ENCODE measurements around the gene COPS7A.
"Not testable (repeated sequence)": the region's sequence is repeated elsewhere in the genome, so short reads cannot be mapped to it uniquely, and the experiment has no call there.

Gene COPS7A

GRCh38 chr12:6696690-6697583 is 26.9 kb upstream of the COPS7A start:
- Histone ChIP-seq H3K9me3 (ENCODE audit: control insufficient read depth, low read length) (no peaks in the 10 kb centered on the region), H3K9ac (ENCODE audit: low read length) (no peak overlapping the region), H3K27me3 (ENCODE audit: control insufficient read depth, insufficient read depth, low read length) (peaks cover 46% of the 10 kb centered on the region), H3K4me3 (ENCODE audit: low read length) (no peak overlapping the region), H3K36me3 (ENCODE audit: control insufficient read depth, insufficient read depth, low read length) (no peaks in the 10 kb centered on the region), H3K4me1 (ENCODE audit: control insufficient read depth, insufficient read depth, low read length) (peaks cover 4% of the 10 kb centered on the region)

- H3K4me1 ChIP-seq (ENCODE audit: control insufficient read depth, insufficient read depth, low read length), result peaks cover 4% of the 10 kb centered on the region
- no peak overlapping the region for H3K4me3 ChIP-seq (ENCODE audit: low read length)
- H3K9ac ChIP-seq (ENCODE audit: low read length), result no peak overlapping the region
- no peaks in the 10 kb centered on the region for H3K9me3 ChIP-seq (ENCODE audit: control insufficient read depth, low read length)
- no peaks in the 10 kb centered on the region for H3K36me3 ChIP-seq (ENCODE audit: control insufficient read depth, insufficient read depth, low read length)
- peaks cover 50% of the 10 kb centered on the region for H3K27me3 ChIP-seq (ENCODE audit: control insufficient read depth, insufficient read depth, low read length)
Measured at GRCh38 chr12:6697584-6698351, 26.1 kb upstream of the COPS7A start.

DNA sequence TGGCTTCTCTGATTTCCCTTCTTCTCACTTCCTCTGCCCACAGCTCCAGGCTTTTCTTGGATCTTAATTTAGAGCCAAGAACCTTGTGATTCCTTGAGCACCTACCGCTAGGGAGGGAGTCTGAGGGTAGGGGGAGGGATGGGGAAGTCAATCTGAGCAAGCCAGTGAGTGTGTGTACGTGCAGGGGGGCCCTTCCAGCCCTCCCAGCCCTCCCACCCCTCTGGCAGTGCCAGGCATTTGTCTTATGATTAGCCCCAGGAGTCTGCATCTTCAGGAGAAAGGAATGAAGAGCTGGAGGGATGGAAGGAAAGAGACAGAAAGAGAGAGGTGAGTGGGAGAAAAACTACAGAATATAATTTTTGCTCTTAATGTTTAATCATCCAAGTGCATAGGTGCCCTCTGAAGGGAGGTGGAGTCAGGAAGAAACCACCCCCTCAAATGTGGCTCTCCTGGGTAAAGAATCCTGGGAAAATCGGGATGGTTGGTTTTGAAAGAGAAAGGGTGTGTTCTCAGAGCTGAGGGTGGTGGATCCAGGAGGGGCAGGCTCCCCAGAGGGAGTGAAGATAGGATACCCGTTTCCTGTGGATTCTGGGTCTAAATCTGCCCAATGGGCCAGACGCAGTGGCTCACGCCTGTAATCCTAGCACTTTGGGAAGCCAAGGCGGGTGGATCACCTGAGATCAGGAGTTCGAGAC is 25.3 kb upstream of the COPS7A start:
- H3K9ac ChIP-seq (ENCODE audit: low read length), result no peak overlapping the region
- H3K27me3 ChIP-seq (ENCODE audit: control insufficient read depth, insufficient read depth, low read length), result peaks cover 56% of the 10 kb centered on the region
- no peaks in the 10 kb centered on the region for H3K9me3 ChIP-seq (ENCODE audit: control insufficient read depth, low read length)
- H3K36me3 ChIP-seq (ENCODE audit: control insufficient read depth, insufficient read depth, low read length), result no peaks in the 10 kb centered on the region
- H3K4me1 ChIP-seq (ENCODE audit: control insufficient read depth, insufficient read depth, low read length), result peaks cover 4% of the 10 kb centered on the region
- no peak overlapping the region for H3K4me3 ChIP-seq (ENCODE audit: low read length)

DNA sequence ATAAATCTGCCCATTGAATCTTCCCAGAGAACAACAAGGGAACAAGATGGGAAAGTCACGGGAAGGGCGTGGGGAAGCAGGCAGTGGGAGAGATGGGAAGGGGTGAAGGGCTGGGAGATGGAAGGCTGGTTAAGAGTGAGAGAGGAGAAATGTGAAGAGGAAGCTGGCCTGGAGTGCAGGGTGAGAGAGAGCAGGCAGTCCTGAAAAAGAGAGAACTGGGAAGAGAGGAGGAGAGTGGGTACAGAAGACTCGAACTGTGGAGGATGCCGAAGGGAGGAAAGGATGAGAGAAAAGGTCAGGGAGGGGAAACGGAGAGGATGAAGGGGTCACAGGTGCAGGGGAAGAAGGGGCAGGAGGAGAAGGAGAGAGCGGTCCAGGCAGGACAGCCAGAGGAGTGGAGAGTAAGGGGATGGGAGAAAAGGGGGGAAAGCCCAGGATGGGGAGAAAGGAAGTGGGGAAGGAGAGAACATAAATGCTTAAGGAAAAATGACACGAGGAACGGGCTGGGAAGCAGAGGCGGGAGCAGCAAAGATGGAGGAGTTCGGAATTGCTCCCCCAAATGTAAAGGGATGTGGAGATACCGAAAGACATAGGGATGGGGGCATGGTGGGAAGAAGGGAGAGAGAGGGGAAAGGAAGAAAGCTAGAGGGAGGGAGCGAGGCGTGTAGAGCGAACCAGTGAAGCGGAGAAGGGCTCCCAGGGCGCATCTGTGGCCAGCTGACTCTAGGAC is 24.4 kb upstream of the COPS7A start:
- Histone ChIP-seq H3K9ac (ENCODE audit: low read length) (no peak overlapping the region), H3K4me3 (ENCODE audit: low read length) (no peak overlapping the region), H3K27me3 (ENCODE audit: control insufficient read depth, insufficient read depth, low read length) (peaks cover 59% of the 10 kb centered on the region), H3K4me1 (ENCODE audit: control insufficient read depth, insufficient read depth, low read length) (peaks cover 4% of the 10 kb centered on the region), H3K36me3 (ENCODE audit: control insufficient read depth, insufficient read depth, low read length) (no peaks in the 10 kb centered on the region), H3K9me3 (ENCODE audit: control insufficient read depth, low read length) (no peaks in the 10 kb centered on the region)

DNA sequence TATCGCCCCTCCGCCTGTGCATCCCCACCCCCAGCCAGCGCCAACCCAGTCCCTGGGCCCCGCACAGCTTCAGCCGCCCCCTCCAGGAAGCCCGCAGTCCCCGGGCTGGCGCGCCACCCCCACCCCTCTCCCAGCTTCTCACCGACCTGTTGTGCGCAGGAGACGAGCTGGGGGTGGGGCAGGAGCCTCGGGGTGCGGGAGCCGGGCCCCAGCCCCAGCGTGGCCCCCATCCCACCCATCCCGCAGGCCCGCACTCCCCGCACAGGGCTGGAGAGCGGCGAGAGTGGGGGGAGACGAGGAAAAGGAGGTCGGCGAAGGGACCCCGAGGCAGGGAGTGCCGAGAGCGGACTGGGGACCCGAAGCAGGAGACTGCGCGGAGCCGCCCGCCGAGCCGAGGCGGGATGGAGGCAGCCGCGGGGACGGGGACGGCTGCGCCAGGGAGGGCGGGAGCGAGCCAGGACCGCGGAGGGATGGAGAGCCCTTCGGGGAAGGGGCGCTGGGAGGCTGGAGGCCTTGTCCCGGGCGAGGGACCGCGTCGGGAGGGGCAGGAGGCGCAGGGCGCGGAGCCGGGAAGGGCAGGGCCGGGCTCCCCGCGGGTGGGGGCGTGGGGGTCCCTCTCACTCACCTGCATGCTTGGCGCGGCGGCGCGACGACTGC is 23.7 kb upstream of the COPS7A start:
- Histone ChIP-seq H3K9me3 (ENCODE audit: control insufficient read depth, low read length) (no peaks in the 10 kb centered on the region), H3K27me3 (ENCODE audit: control insufficient read depth, insufficient read depth, low read length) (peaks cover 64% of the 10 kb centered on the region), H3K4me1 (ENCODE audit: control insufficient read depth, insufficient read depth, low read length) (peaks cover 4% of the 10 kb centered on the region), H3K4me3 (ENCODE audit: low read length) (no peak overlapping the region), H3K9ac (ENCODE audit: low read length) (no peak overlapping the region), H3K36me3 (ENCODE audit: control insufficient read depth, insufficient read depth, low read length) (no peaks in the 10 kb centered on the region)

DNA sequence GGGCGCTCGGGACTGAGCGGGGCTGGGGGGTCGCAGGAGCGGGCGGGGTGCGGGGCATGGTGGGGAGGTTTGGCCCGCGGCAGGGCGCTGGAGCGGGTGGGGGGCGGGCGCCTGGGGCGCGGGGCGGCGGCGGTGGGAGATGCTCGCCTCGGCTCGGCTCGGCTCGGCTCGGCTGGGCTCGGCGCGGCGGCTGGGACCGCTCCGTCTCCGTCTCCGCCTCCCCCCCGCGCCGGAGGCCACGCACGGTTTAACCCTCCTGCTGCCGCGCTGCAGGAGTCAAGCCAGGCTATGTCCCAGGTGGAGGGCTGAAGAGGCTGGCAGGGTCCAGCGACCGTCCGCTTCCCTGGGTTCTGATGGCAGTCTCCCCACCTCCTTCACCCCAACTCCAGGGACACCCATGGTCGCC is 23.2 kb upstream of the COPS7A start, which contains the start of gene PIANP:
Gene PIANP, minus strand, starts transcription at position 170 of the 406 bp plus-strand sequence. CDS start 2,754 bp downstream, outside the sequence.
- no peaks in the 10 kb centered on the region for H3K36me3 ChIP-seq (ENCODE audit: control insufficient read depth, insufficient read depth, low read length)
- H3K4me1 ChIP-seq (ENCODE audit: control insufficient read depth, insufficient read depth, low read length), result peaks cover 4% of the 10 kb centered on the region
- no peak within 1 kb of the TSS for H3K4me3 ChIP-seq (ENCODE audit: low read length)
- peaks cover 64% of the 10 kb centered on the region for H3K27me3 ChIP-seq (ENCODE audit: control insufficient read depth, insufficient read depth, low read length)
- H3K9me3 ChIP-seq (ENCODE audit: control insufficient read depth, low read length), result no peaks in the 10 kb centered on the region
- H3K9ac ChIP-seq (ENCODE audit: low read length), result no peak within 1 kb of the TSS

GRCh38 chr12:6701078-6701768 is 22.6 kb upstream of the COPS7A start:
- Histone ChIP-seq H3K9ac (ENCODE audit: low read length) (no peak overlapping the region), H3K27me3 (ENCODE audit: control insufficient read depth, insufficient read depth, low read length) (peaks cover 64% of the 10 kb centered on the region), H3K36me3 (ENCODE audit: control insufficient read depth, insufficient read depth, low read length) (no peaks in the 10 kb centered on the region), H3K4me1 (ENCODE audit: control insufficient read depth, insufficient read depth, low read length) (peaks cover 4% of the 10 kb centered on the region), H3K9me3 (ENCODE audit: control insufficient read depth, low read length) (no peaks in the 10 kb centered on the region), H3K4me3 (ENCODE audit: low read length) (no peak overlapping the region)

GRCh38 chr12:6703631-6704030 is 20.2 kb upstream of the COPS7A start:
- H3K4me1 ChIP-seq (ENCODE audit: control insufficient read depth, insufficient read depth, low read length), result peaks cover 4% of the 10 kb centered on the region
- H3K36me3 ChIP-seq (ENCODE audit: control insufficient read depth, insufficient read depth, low read length), result no peaks in the 10 kb centered on the region
- no peak overlapping the region for H3K4me3 ChIP-seq (ENCODE audit: low read length)
- H3K27me3 ChIP-seq (ENCODE audit: control insufficient read depth, insufficient read depth, low read length), result peaks cover 53% of the 10 kb centered on the region
- H3K9ac ChIP-seq (ENCODE audit: low read length), result no peak overlapping the region
- no peaks in the 10 kb centered on the region for H3K9me3 ChIP-seq (ENCODE audit: control insufficient read depth, low read length)

GRCh38 chr12:6708351-6708750 is 15.5 kb upstream of the COPS7A start:
- not testable (repeated sequence) for H3K4me3 ChIP-seq (ENCODE audit: low read length); H3K36me3 ChIP-seq (ENCODE audit: control insufficient read depth, insufficient read depth, low read length); H3K4me1 ChIP-seq (ENCODE audit: control insufficient read depth, insufficient read depth, low read length); H3K9me3 ChIP-seq (ENCODE audit: control insufficient read depth, low read length); H3K9ac ChIP-seq (ENCODE audit: low read length)
- peaks cover 15% of the 10 kb centered on the region for H3K27me3 ChIP-seq (ENCODE audit: control insufficient read depth, insufficient read depth, low read length)

- Histone ChIP-seq H3K4me1 (ENCODE audit: control insufficient read depth, insufficient read depth, low read length) (no peaks in the 10 kb centered on the region), H3K9me3 (ENCODE audit: control insufficient read depth, low read length) (no peaks in the 10 kb centered on the region), H3K4me3 (ENCODE audit: low read length) (no peak overlapping the region), H3K27me3 (ENCODE audit: control insufficient read depth, insufficient read depth, low read length) (peaks cover 10% of the 10 kb centered on the region), H3K9ac (ENCODE audit: low read length) (no peak overlapping the region), H3K36me3 (ENCODE audit: control insufficient read depth, insufficient read depth, low read length) (no peaks in the 10 kb centered on the region)
Measured at GRCh38 chr12:6708960-6709394, 14.9 kb upstream of the COPS7A start.
